GM03348 (cell line): ENCODE measurements around the gene MAP2K2.
A peak's percentile ranks its signal among the peaks of the same experiment; 100 is the strongest.

ENCODE experiments used
- DNase-seq: peaks from one replicate; pipeline ENCODE4 v3.0.0; 2012; ENCODE audit warnings: low spot score

Gene MAP2K2

DNA sequence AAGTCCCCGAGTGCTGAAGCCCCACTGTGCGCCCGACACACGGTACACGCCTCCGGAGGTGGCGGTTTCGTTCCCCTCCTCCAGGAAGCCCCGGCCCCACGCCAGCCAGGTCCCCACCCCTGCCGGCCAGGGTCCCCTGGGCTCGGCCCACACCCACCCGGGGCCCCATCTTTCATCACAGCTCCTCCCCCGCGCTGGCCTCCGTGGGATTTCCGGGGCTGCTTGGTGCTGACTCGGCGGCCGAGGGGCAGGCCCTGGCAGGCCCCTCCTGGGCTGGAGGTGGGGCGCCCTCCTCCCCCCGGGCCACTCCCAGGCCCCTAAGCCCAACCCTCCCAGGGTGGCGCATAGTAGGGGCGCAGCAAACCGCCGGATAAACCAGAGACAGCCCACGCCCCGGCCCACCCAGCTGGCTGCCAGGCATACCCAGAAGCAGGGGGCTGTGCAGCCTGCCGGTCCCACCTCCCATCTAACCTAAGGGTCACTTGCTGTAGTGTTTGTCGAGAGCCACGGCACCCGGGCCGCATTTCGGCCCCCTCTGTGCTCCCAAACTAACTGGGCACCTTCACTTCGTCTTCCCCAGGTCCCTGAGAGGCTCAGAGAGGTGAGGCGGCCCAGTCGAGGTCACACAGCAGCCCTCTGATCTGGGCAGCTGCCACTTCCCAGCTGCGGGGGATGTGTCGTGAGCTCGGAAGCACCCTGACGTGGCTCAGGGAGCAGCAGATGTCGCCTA, 63.9 kb downstream of the MAP2K2 start:
- peak; percentile 66 for DNase-seq

- DNase-seq, result no peak
These were observed 64.5 kb downstream of the MAP2K2 start for GRCh38 chr19:4059453-4059871.

GRCh38 chr19:4058693-4059452, 65.0 kb downstream of the MAP2K2 start:
- no peak for DNase-seq

- peak; percentile 96 for DNase-seq
These were observed 65.8 kb downstream of the MAP2K2 start for GRCh38 chr19:4057931-4058692.

DNA sequence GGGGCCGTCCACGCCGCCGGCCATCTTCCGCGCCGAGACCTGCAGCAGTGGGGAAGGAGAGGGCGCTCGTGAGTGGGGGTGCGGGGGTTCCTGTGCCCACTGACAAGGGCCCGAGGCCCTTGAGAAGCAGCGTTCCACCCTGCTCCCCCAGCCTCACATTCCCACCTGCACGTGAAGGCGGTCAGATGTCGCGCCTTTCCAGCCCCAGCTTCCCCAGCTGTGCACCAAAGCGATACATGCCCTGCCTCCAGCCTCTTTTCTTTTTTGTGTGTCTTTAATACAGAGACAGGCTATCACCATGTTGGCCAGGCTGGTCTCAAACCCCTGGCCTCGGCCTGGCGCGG, 68.7 kb downstream of the MAP2K2 start:
- DNase-seq, result no peak

GRCh38 chr19:4054441-4055208, 69.3 kb downstream of the MAP2K2 start:
- DNase-seq, result no peak

GRCh38 chr19:4053423-4054324, 70.2 kb downstream of the MAP2K2 start:
- no peak for DNase-seq

DNA sequence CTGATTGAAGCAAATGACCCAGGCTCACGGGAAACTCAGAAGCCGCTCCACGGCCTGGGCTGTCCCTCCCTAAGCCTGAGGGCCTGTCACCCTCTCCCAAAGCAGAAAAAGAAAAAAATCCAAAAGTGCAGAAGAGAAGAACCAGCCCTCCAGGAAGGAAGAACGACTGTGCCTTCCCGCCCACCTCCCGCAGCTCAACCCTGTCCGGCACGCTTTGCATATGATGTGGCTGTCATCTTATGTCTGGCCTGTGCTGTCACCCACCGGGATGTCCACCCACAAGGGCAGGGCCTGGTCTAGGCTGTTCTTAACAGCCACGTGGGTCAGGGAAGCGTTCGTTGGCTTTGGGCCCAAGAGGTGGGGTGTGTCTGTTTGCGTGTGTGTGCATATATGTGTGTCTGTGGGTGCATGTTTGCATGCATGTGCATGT, 70.9 kb downstream of the MAP2K2 start:
- DNase-seq, result no peak

DNA sequence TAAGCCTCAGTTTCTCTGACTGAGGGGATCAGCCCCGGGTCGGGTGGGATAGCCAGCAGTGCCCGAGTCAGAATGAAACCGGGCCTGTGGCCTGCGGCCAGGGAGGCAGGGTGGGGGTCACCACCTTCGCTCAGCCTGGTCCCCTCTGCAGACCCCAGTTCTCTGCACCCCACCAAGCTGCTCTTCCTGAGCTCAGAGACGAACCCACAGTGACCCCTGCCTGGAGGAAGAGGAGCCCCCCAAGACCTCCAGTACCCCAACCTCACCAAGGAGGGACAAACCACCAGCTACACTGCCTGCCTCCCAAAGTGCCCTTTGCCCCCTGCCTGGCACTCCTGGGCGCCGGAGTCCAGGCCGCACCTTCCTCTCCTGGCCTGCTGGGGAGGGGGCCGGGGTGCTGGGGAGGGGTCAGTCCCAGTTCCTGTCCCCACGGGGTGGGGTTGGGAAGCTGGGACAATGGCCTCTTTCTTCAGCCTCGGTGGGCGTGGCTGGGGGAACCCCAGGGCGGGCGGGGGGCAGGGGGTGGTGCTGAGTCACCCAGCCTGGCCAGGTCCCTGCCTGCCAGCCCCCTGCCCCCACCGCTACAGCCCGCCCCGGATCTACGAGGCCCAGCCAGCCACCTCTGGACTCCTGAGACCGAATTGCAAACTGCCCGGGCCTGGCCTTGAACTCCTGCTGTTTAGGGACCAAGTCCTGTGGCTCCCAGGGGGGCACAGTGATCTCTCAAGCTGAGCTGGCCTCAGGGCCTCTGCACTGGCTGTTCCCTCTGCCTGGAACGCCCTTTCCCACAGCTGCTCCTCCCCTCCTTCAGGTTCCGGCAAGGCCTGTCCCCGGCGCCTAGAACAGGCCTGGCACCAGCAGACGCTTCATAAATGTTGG, 71.6 kb downstream of the MAP2K2 start:
- DNase-seq, result peak; percentile 55

DNA sequence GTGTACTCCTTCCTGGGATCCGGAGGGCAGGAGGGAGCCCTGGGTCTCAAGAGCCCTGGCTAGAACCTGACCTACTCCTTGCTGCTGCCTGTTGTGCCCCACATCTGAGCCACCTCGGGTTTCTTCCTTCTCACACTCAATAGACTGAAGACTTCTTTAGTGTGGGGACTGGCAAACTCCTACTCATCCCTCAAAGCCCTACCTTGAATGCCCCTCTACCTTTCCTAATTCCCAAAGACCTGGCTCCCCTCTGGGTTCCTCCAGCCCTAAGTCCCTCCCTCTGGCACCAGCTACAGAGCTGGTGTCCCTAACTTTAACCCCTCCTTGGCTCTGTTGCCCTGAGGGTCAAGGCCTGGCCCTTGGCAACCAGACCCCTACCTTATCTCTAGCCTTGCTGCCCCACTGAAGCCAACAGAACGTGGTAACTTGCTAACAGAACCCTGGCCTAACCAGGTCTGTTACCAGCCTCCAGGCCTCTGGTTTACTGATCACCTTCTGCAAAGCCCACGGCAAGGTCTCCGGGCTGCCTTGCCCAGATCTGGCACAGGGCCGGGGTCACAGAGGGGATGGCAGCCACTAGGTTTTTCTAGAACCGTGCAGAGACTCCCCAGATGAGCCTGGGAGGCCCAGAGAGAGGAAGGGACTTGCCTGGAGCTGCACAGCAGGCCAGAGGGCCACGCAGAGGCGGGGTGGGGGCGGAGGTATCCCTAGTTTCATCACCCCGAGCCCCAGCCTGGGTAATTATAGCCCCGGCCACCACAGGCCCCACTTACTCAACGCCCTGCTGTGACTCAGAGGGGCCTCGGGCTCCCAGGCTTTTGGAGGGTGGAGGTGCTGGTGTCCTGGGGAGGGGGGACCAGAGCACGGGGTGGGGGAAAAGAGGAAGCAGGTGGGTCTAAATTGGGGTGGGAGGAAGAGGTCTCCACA, 72.5 kb downstream of the MAP2K2 start:
- peak; percentile 82 for DNase-seq

DNA sequence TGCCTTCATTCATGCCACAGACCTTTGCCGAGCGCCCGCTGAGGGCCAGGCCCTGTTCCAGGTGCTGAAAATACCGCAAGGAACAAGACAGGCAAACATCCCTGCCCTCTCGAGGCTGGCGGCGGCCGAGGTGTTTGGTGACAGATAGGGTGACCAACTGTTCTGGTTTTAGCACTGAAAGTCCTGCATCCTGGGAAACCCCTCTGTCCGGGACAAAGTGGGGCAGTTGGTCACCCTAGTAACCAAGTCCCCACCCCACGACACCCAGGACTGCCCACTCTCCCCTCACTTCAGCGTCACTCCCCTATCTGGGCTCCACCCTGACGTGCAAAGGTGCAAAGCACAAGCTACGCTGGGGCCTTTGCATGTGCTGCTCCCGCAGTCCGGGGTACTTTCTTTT, 74.5 kb downstream of the MAP2K2 start:
- DNase-seq, result no peak

- no peak for DNase-seq
These were observed 76.8 kb downstream of the MAP2K2 start for GRCh38 chr19:4046946-4047683.

DNA sequence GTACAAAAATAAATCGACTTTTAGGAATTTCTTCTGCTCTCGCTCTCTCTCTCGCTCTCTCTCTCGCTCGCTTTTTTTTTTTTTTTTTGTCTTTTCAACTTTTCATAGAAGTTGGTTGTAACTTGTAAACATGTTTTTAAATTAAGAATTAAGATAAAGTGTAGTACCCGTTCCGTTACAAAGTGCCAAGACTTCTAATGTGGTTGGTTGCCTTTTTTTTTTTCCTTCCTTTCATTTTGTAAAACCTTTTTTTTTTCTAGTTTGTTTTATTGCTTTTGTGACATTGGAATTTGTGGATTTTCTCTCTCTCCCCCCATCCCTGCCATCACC, 77.6 kb downstream of the MAP2K2 start:
- DNase-seq, result no peak

DNA sequence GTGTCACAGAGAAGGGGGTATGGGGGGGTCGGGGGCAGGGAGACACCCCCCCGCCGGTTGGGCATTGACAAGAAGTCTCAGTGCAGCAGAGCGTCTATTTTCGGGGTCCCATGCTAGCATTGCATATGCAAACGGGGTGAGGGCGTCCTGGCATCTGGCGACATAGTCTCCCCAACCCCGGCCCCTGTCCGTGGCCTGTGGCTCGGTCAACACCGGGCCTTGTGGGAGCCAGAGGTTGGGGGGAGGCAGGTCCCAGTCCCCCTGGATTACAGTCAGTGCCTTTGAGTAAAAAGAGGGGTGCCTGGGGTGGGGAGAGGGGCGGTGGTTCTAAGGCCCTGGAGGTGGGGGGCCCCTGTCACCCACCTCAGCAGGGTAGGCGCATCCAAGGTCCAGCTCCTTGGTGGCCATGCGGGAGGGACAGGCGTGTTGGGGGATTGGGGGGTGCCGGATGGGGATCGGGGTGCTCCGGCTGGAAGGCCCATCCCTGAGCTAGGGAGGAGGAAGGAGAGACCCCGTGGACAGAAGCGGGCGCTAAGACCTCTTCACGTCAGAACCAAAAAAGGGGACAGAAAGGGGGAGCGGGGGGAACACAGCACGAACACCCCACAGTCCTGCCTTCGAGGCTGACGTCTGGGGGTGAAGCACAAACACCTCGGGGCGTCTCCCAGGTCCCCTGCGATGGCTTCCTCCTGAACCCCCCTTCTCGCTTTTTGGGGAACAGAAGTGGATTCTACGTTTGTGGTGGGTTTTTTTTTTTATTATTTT, 78.1 kb downstream of the MAP2K2 start:
- DNase-seq, result no peak

DNA sequence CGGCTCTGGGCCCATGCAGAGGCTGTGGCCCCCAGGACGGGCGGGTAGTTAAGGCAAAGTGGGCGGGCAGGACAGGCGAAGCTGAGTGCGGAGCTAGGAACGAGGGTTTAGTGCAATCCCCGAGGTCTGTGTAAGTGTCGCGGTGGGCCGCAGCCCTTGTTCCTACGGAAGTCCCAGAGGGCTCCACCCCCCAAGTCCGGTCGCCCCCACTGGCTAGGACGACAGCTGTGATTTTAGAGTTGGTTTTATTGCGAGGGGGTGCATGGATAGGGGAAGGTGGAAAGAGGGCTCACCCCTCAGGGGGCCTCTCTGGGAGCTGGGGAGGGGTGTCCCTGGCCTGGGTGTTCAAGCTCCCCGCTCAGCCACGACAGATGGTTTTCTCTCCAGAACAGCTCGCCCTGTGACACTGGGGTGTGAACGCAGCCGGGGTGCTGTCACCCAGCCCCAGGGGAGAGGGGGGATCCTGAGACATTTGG, 78.9 kb downstream of the MAP2K2 start:
- DNase-seq, result no peak

GRCh38 chr19:4043966-4044715, 79.8 kb downstream of the MAP2K2 start:
- no peak for DNase-seq

DNA sequence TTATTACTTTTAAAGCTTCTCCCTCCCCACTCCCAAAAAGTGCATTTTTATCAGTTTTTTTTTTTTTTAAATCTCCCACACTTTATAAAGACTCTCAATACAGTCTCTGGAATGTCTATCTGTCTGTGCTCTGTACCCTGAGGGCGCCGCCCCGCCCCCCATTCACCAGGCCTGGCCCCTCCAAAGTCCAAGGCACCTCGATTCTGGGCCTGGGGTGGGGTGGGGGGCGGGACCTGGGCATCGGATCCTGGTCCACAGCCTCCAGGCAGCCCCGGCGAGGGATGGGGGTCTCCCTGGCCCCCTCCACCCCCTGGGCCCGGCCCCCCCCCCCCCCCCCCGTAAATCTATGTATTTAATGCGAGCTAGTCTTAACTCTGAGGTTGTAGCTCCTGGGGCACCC, 80.5 kb downstream of the MAP2K2 start:
- no peak for DNase-seq
